CD14-positive monocyte (primary cell): Measurements from ENCODE around the gene NLRP3. TPM values are rescaled to one million over a fixed set of nuclear protein-coding genes. Genes with fewer than 3 reads are reported as not detected.

Source experiments
- DNase-seq, 3 donors: peaks; one replicate each; pipeline ENCODE4 v3.0.0-alpha.2; 2011 to 2022
- H2AFZ ChIP-seq: 2 replicates; pipeline ENCODE4 v1.6.0; 2012; ENCODE audit warnings: mild to moderate bottlenecking, low read depth, low read length, inconsistent platforms; ENCODE audit not compliant: insufficient read depth, poor library complexity, severe bottlenecking
- H3K27ac ChIP-seq, 2 donors: 1 replicate in 1 of 2; 2 replicates in 1 of 2; pipeline ENCODE4 v1.5.1; 2012 to 2013; ENCODE audit warnings: low read length in 2 of 2, control low read depth in 1 of 2, inconsistent platforms in 1 of 2, low read depth in 1 of 2, mild to moderate bottlenecking in 1 of 2
- H3K27me3 ChIP-seq, 2 donors: one replicate each; pipeline versions ENCODE4 v1.6.0 to v1.6.1; 2011 to 2013; ENCODE audit warnings: low read length in 2 of 2; ENCODE audit not compliant: control insufficient read depth in 2 of 2, insufficient read depth in 2 of 2
- H3K36me3 ChIP-seq, 2 donors: replicated peaks in 1 of 2; 1 replicate in 1 of 2; 2 replicates in 1 of 2; pipeline versions ENCODE4 v1.5.1 to v1.6.1; 2012 to 2013; ENCODE audit warnings: low read length in 2 of 2, control low read depth in 1 of 2, inconsistent platforms in 1 of 2, mild to moderate bottlenecking in 1 of 2; ENCODE audit not compliant: insufficient read depth in 2 of 2, control insufficient read depth in 1 of 2
- H3K4me1 ChIP-seq, 2 donors: 1 replicate in 1 of 2; 2 replicates in 1 of 2; pipeline versions ENCODE4 v1.5.1 to v1.6.1; 2012 to 2013; ENCODE audit warnings: low read length in 2 of 2, control low read depth in 1 of 2, inconsistent platforms in 1 of 2, mild to moderate bottlenecking in 1 of 2, moderate library complexity in 1 of 2; ENCODE audit not compliant: insufficient read depth in 2 of 2, control insufficient read depth in 1 of 2
- H3K4me2 ChIP-seq: replicated peaks from 2 replicates; pipeline ENCODE3; 2012; ENCODE audit warnings: low read length, moderate library complexity, mild to moderate bottlenecking; ENCODE audit not compliant: poor library complexity, severe bottlenecking; ENCODE audit errors: extremely low read depth
- H3K4me3 ChIP-seq, 3 experiments: fragments of 200-600 bp in 1 of 3; sonication (generic) in 1 of 3; replicated peaks in 1 of 3; 1 replicate in 2 of 3; 2 replicates in 1 of 3; pipeline ENCODE4 v1.5.1; 2011 to 2013; ENCODE audit warnings: low read length in 3 of 3, mild to moderate bottlenecking in 3 of 3, control low read depth in 2 of 3, low read depth in 2 of 3, inconsistent platforms in 1 of 3, moderate library complexity in 1 of 3
- H3K79me2 ChIP-seq: 2 replicates; pipeline ENCODE4 v1.6.0; 2012; ENCODE audit warnings: mild to moderate bottlenecking, control low read depth, inconsistent platforms, low read length, moderate library complexity; ENCODE audit not compliant: insufficient read depth
- H3K9ac ChIP-seq: 2 replicates; pipeline ENCODE4 v1.6.0; 2017; ENCODE audit warnings: low read length, mild to moderate bottlenecking; ENCODE audit not compliant: insufficient read depth, poor library complexity, severe bottlenecking
- H3K9me3 ChIP-seq, 2 donors: replicated peaks in 1 of 2; 1 replicate in 1 of 2; 2 replicates in 1 of 2; pipeline versions ENCODE4 v1.5.1 to v1.6.1; 2012 to 2013; ENCODE audit warnings: low read length in 2 of 2, control low read depth in 1 of 2; ENCODE audit not compliant: control insufficient read depth in 1 of 2, insufficient read depth in 1 of 2
- H4K20me1 ChIP-seq: 2 replicates; pipeline ENCODE4 v1.6.0; 2012; ENCODE audit warnings: mild to moderate bottlenecking, low read length, control low read depth, moderate library complexity; ENCODE audit not compliant: insufficient read depth
- H3K27ac Mint-ChIP-seq, 7 donors: one replicate each; pipeline ENCODE4 v1.8.0; 2020; ENCODE audit warnings: mild to moderate bottlenecking in 7 of 7, mixed read lengths in 7 of 7, moderate library complexity in 6 of 7, inconsistent platforms in 2 of 7
- H3K27me3 Mint-ChIP-seq, 3 donors: one replicate each; pipeline ENCODE4 v1.8.0; 2021 to 2022; ENCODE audit warnings: low read depth in 3 of 3, mild to moderate bottlenecking in 3 of 3, mixed read lengths in 3 of 3, moderate library complexity in 3 of 3, inconsistent platforms in 1 of 3
- H3K36me3 Mint-ChIP-seq, 2 donors: one replicate each; pipeline ENCODE4 v1.8.0; 2020; ENCODE audit warnings: mixed read lengths in 2 of 2, inconsistent platforms in 1 of 2, mild to moderate bottlenecking in 1 of 2
- H3K4me1 Mint-ChIP-seq: one replicate; pipeline ENCODE4 v1.8.0; 2020; ENCODE audit warnings: mild to moderate bottlenecking, mixed read lengths
- H3K4me3 Mint-ChIP-seq, 2 donors: one replicate each; pipeline ENCODE4 v1.8.0; 2020; ENCODE audit warnings: mild to moderate bottlenecking in 2 of 2, mixed read lengths in 2 of 2, moderate library complexity in 1 of 2
- H3K9me3 Mint-ChIP-seq, 7 donors: one replicate each; pipeline ENCODE4 v1.8.0; 2020 to 2022; ENCODE audit warnings: mixed read lengths in 7 of 7, mild to moderate bottlenecking in 6 of 7, moderate library complexity in 6 of 7, inconsistent platforms in 2 of 7
- CTCF ChIP-seq: fragments of 200-600 bp; IDR thresholded peaks from one replicate; pipeline ENCODE4 v1.8.0; 2022; ENCODE audit warnings: antibody characterized with exemption, mild to moderate bottlenecking
- WGBS: methylation state at CpG from one replicate; pipeline ENCODE4 v1.1.5; 2013; ENCODE audit warnings: missing lambda C conversion rate; ENCODE audit not compliant: insufficient coverage; 5-methylcytosine and 5-hydroxymethylcytosine counted together
- intact Hi-C, 2 donors: fragments of 100-400 bp; cut with micrococcal nuclease; formaldehyde crosslinking; loops; one replicate each; pipeline versions ENCODE4 v1.15.0 to v1.15.1; 2023
- polyA plus RNA-seq, 3 donors: library from polyadenylated mRNA; depleted of rRNA in 1 of 3; unstranded in 2 of 3; stranded (reverse) in 1 of 3; fragments of 300-500 nt in 2 of 3; fragments of >200 nt in 1 of 3; fragmentation: Illumina TruSeq in 2 of 3; gene quantifications; 1 replicate in 2 of 3; 2 replicates in 1 of 3; pipeline ENCODE4 v1.2.3, GENCODE V29; 2012 to 2021

NLRP3 gene
- polyA plus RNA-seq, 3 donors = 56.2 to 400 (median 61.9) TPM

GRCh38 chr1:247447162-247447909, 31.4 kb downstream of the NLRP3 start:
- H3K27ac Mint-ChIP-seq = peak overlapping the region; percentile 95 to 100 (median 99)
- H3K36me3 Mint-ChIP-seq = peaks cover 89 to 98% of the 10 kb centered on the region in 2 donors
- H3K4me3 ChIP-seq = no peak overlapping the region
- H3K79me2 ChIP-seq = peaks cover 59% of the 10 kb centered on the region
- no peak overlapping the region for H2AFZ ChIP-seq
- no peak overlapping the region for H3K4me2 ChIP-seq
- DNase-seq = peak in 1 of 3 donors; percentile 25
- no peak overlapping the region for H3K4me3 Mint-ChIP-seq
- no peaks in the 10 kb centered on the region for H3K27me3 ChIP-seq
- H3K9me3 ChIP-seq = no peaks in the 10 kb centered on the region
- intact Hi-C loops = loop anchor here (5.0 kb wide), 2 partner anchors 35 to 40 kb away; no protein-coding TSS in a partner anchor
- peaks cover 68% of the 10 kb centered on the region for H3K4me1 Mint-ChIP-seq
- peaks cover 13% of the 10 kb centered on the region for H4K20me1 ChIP-seq
- peaks cover 84 to 98% of the 10 kb centered on the region in 2 donors for H3K36me3 ChIP-seq
- H3K9ac ChIP-seq = no peak overlapping the region
- no peak for TF ChIP-seq CTCF
- H3K27ac ChIP-seq = peak overlapping the region in 1 of 2 donors; percentile 98
- H3K4me1 ChIP-seq = peaks cover 31 to 47% of the 10 kb centered on the region in 2 donors
- H3K9me3 Mint-ChIP-seq = peaks cover 2 to 12% (median 10%) of the 10 kb centered on the region in 7 donors
- no peaks in the 10 kb centered on the region for H3K27me3 Mint-ChIP-seq
- 85% methylated on average over 3 of the region's 7 CpGs for WGBS

- H3K36me3 Mint-ChIP-seq = peaks cover 84 to 93% of the 10 kb centered on the region in 2 donors
- no peak overlapping the region for H3K4me3 Mint-ChIP-seq
- no peak overlapping the region for H3K4me2 ChIP-seq
- H3K27ac ChIP-seq = no peak overlapping the region
- peaks cover 2 to 12% (median 10%) of the 10 kb centered on the region in 7 donors for H3K9me3 Mint-ChIP-seq
- no peaks in the 10 kb centered on the region for H3K9me3 ChIP-seq
- H3K79me2 ChIP-seq = peaks cover 49% of the 10 kb centered on the region
- intact Hi-C loops = loop anchor here (5.0 kb wide), 2 partner anchors 34 to 41 kb away; no protein-coding TSS in a partner anchor
- H3K27me3 Mint-ChIP-seq = no peaks in the 10 kb centered on the region
- DNase-seq = peak in 1 of 3 donors; percentile 69
- H3K4me1 Mint-ChIP-seq = peaks cover 73% of the 10 kb centered on the region
- H4K20me1 ChIP-seq = peaks cover 18% of the 10 kb centered on the region
- H3K36me3 ChIP-seq = peaks cover 77 to 89% of the 10 kb centered on the region in 2 donors
- no peak overlapping the region for H2AFZ ChIP-seq
- H3K27me3 ChIP-seq = no peaks in the 10 kb centered on the region
- H3K27ac Mint-ChIP-seq = peak overlapping the region; percentile 44 to 99 (median 85)
- H3K4me1 ChIP-seq = peaks cover 39 to 52% of the 10 kb centered on the region in 2 donors
- H3K9ac ChIP-seq = no peak overlapping the region
- 94% methylated on average over 21 of the region's 31 CpGs for WGBS
- TF ChIP-seq CTCF = no peak
- H3K4me3 ChIP-seq = no peak overlapping the region
These were observed 32.3 kb downstream of the NLRP3 start for GRCh38 chr1:247448107-247448791.
